Ishikawa (cell line): ENCODE measurements around the gene ENOX2.

Experiments
- CEBPB ChIP-seq: IDR thresholded peaks from 2 replicates; pipeline ENCODE4 v1.6.1; 2012
- EGR1 ChIP-seq: IDR thresholded peaks from 2 replicates; pipeline ENCODE4 v1.6.1; 2012
- EP300 ChIP-seq: IDR thresholded peaks from 2 replicates; pipeline ENCODE4 v1.6.1; 2012; ENCODE audit warnings: borderline replicate concordance
- MAX ChIP-seq: IDR thresholded peaks from 2 replicates; pipeline ENCODE4 v1.6.1; 2012
- RAD21 ChIP-seq: IDR thresholded peaks from 2 replicates; pipeline ENCODE4 v1.6.1; 2012; ENCODE audit warnings: low read depth
- REST ChIP-seq: IDR thresholded peaks from 2 replicates; pipeline ENCODE4 v1.6.1; 2012; ENCODE audit warnings: low read depth, mild to moderate bottlenecking
- TAF1 ChIP-seq: IDR thresholded peaks from 2 replicates; pipeline ENCODE4 v1.6.1; 2012; ENCODE audit warnings: low read depth, mild to moderate bottlenecking
- USF1 ChIP-seq: IDR thresholded peaks from 2 replicates; pipeline ENCODE4 v1.6.1; 2012

GRCh38 chrX:130691576-130691975 is 211.4 kb downstream of the ENOX2 start:
- no peak for TF ChIP-seq EP300
- TF ChIP-seq CEBPB = no peak
- no peak for TF ChIP-seq TAF1
- TF ChIP-seq EGR1 = no peak
- no peak for TF ChIP-seq USF1
- no peak for TF ChIP-seq RAD21
- no peak for TF ChIP-seq REST
- TF ChIP-seq MAX = no peak
